NB4 (cell line): ENCODE measurements around the gene RAPGEF4.

Experiments
- DNase-seq: peaks from one replicate; pipeline ENCODE4 v3.0.0; 2010; ENCODE audit warnings: low read depth
- H3K4me3 ChIP-seq: one replicate; pipeline ENCODE4 v1.5.1; 2011; ENCODE audit warnings: mild to moderate bottlenecking, low read depth, low read length, moderate library complexity
- MYC ChIP-seq: IDR thresholded peaks from 2 replicates; pipeline ENCODE4 v1.6.1; 2011; ENCODE audit warnings: low read depth, low read length
- POLR2A ChIP-seq: IDR thresholded peaks from 2 replicates; pipeline ENCODE4 v1.6.1; 2011; ENCODE audit warnings: mild to moderate bottlenecking; ENCODE audit not compliant: insufficient read length; ENCODE audit errors: extremely low read depth
- TF ChIP-seq, protein P1 (sequence below): IDR thresholded peaks from one replicate; pipeline ENCODE4 v1.5.1; 2012; ENCODE audit warnings: low read depth, low read length
- TF ChIP-seq, protein P2 (sequence below): IDR thresholded peaks from 2 replicates; pipeline ENCODE4 v1.6.1; 2011; ENCODE audit warnings: low read depth, low read length

RAPGEF4 gene

DNA sequence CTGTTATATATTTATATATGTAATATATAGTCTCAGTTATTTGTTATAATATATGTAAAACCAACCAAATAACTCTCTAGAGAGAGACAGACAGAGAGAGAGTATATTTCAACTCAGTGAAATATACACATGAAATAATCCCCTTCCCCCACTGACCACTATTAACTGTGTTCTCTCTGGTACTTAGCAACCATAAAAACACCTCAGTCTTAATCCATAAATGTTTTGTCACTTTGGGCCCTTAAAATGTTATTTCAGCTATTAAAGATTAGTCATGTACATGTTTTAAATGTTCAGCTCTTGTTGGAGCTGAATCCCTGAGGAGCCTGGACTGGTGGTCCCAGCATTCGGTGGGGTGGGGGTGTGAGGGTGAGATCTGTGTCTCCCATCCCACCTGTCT is 217.8 kb downstream of the RAPGEF4 start:
- no peak overlapping the region for H3K4me3 ChIP-seq
- TF ChIP-seq POLR2A (no peak), MYC (no peak)
- TF ChIP-seq, protein P1, sequence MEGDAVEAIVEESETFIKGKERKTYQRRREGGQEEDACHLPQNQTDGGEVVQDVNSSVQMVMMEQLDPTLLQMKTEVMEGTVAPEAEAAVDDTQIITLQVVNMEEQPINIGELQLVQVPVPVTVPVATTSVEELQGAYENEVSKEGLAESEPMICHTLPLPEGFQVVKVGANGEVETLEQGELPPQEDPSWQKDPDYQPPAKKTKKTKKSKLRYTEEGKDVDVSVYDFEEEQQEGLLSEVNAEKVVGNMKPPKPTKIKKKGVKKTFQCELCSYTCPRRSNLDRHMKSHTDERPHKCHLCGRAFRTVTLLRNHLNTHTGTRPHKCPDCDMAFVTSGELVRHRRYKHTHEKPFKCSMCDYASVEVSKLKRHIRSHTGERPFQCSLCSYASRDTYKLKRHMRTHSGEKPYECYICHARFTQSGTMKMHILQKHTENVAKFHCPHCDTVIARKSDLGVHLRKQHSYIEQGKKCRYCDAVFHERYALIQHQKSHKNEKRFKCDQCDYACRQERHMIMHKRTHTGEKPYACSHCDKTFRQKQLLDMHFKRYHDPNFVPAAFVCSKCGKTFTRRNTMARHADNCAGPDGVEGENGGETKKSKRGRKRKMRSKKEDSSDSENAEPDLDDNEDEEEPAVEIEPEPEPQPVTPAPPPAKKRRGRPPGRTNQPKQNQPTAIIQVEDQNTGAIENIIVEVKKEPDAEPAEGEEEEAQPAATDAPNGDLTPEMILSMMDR, result no peak
- TF ChIP-seq, protein P2, sequence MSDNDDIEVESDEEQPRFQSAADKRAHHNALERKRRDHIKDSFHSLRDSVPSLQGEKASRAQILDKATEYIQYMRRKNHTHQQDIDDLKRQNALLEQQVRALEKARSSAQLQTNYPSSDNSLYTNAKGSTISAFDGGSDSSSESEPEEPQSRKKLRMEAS, result no peak
- no peak for DNase-seq

DNA sequence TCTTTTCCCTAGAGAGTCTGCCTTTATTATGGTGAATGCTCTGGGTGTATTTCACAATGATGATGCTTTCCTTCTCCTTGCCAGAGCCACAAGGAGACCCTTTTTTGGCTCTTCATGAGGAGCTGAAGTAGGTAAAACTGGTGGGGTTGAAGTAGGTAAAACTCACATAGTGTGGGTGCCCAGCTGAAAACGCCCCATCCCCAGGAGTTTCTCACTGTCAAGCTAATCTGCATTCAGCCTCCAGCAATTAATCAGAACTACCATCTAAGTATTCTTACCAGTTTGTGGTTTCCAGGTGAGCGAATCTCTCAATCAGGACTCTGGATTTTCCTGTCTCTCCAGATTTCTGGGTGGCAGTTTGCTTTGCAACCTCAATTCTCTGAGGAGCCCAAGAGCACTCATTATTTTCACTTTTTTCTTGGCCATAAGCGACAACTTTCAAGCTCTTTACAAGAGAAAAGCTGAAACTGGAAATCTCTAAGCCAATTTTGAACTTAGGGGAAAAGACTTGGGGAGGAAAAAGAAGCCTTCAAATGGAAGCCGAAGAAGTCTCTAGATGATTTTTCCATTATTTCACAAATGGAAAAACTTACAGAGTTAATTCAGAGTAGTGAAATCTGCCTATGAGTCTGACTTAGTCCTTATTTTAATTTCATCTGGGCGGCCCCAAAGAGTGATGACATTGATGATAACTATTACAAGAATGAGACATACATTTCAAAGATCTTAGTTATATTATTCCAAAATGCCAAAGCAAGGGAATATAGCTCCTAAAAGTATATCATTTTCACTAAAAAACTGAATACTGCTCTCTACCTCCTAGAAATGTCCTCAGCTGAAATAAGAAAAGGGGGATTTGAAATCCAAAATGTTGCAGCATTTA is 218.6 kb downstream of the RAPGEF4 start:
- no peak overlapping the region for H3K4me3 ChIP-seq
- DNase-seq, result no peak
- no peak for TF ChIP-seq MYC
- TF ChIP-seq, protein P1, result no peak
- TF ChIP-seq, protein P2, result no peak
- TF ChIP-seq POLR2A, result no peak

DNA sequence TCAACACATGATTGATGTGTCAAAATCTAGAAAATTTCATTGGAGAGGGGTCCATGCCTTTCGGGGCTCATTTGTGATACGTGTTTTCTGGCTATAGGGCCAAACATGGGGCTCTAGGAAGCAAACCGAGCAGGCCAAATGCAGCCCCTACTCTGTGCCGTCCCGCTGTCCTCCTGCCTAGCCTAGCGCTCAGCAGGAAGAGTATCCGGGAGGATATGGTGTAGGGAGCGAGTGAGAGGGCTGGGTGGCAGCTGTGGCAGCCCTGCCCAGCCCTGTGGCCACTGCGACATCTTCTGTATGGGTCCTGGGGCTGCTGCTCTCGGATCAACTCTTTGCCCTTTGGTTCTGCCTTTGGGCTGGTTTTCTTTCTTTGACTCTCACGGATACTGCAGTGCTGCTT is 219.9 kb downstream of the RAPGEF4 start:
- TF ChIP-seq MYC (no peak), POLR2A (no peak)
- TF ChIP-seq, protein P2, result no peak
- TF ChIP-seq, protein P1, result no peak
- DNase-seq, result no peak
- H3K4me3 ChIP-seq, result no peak overlapping the region

DNA sequence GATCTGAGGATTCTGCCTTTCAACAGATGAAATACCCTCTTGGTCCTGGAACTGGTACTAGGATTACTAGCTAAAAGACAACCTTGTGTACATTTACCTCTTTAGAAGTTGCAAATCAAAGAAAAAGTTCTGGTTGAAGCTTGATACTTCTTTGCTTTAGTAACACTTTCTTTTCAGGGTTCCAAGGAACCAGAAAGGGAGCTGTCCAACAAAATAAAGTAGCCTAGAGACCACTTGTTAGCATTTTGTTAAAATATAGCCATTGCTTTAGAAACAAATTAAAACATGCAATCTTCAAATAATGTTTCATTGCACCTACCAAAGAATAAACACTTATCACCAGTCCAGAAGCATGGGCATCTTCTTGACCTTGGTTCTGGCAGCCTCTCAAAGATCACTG is 222.1 kb downstream of the RAPGEF4 start:
- TF ChIP-seq, protein P2, result no peak
- TF ChIP-seq, protein P1, result no peak
- TF ChIP-seq MYC (no peak), POLR2A (no peak)
- DNase-seq, result no peak

DNA sequence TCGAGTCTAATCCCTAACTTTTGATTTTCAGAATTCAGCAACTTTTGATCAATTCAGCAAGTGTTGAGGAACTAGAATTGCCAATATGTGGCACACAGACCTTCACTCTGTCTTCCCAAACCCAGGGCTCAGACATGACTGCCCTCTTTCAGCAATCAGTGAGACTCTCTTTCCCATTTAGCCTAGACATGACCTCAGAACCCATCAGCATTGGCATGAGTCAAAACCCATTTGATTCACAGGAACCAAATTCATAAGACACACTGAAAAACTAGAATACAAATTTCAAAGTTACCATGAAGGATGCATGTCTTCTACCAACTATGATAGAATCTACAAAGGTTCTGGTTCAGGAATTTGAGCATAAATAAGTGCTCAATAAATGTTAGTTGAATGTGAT is 226.4 kb downstream of the RAPGEF4 start:
- no peak for DNase-seq
- no peak overlapping the region for H3K4me3 ChIP-seq
- no peak for TF ChIP-seq MYC
- TF ChIP-seq POLR2A, result no peak
- TF ChIP-seq, protein P1, result no peak
- TF ChIP-seq, protein P2, result no peak

More for the DNA sequence above, 222.1 kb downstream of the RAPGEF4 start:
- H3K4me3 ChIP-seq, result no peak overlapping the region
